HG03460 (cell line): ENCODE results near the gene FHAD1.
"Not testable (repeated sequence)": the region's sequence is repeated elsewhere in the genome, so short reads cannot be mapped to it uniquely, and the experiment has no call there.

ENCODE experiments used
- ATAC-seq: cut with Tn5 transposase; IDR thresholded peaks from one replicate; pipeline ENCODE4 v1.9.1; 2021; ENCODE audit not compliant: unreplicated experiment

FHAD1 gene

GRCh38 chr1:15275921-15276683, 29.1 kb downstream of the FHAD1 start:
- ATAC-seq: no peak

- ATAC-seq: no peak
These were observed 29.8 kb downstream of the FHAD1 start for GRCh38 chr1:15276691-15277446.

GRCh38 chr1:15277447-15277838, 30.4 kb downstream of the FHAD1 start:
- ATAC-seq: no peak

GRCh38 chr1:15277933-15278332, 30.9 kb downstream of the FHAD1 start:
- ATAC-seq: no peak

- no peak for ATAC-seq
These were observed 32.7 kb downstream of the FHAD1 start for GRCh38 chr1:15279576-15280230.

- no peak for ATAC-seq
These were observed 33.4 kb downstream of the FHAD1 start for GRCh38 chr1:15280416-15280815.

GRCh38 chr1:15282038-15282437, 35.0 kb downstream of the FHAD1 start:
- ATAC-seq: no peak

- ATAC-seq: no peak
These were observed 35.9 kb downstream of the FHAD1 start for GRCh38 chr1:15282810-15283474.

GRCh38 chr1:15283526-15283925, 36.5 kb downstream of the FHAD1 start:
- no peak for ATAC-seq

GRCh38 chr1:15286452-15286851, 39.4 kb downstream of the FHAD1 start:
- no peak for ATAC-seq

- ATAC-seq: no peak
These were observed 40.3 kb downstream of the FHAD1 start for GRCh38 chr1:15287035-15287979.

- no peak for ATAC-seq
These were observed 41.3 kb downstream of the FHAD1 start for GRCh38 chr1:15288173-15288926.

- ATAC-seq: no peak
These were observed 42.2 kb downstream of the FHAD1 start for GRCh38 chr1:15289251-15289651.

GRCh38 chr1:15290382-15290781, 43.4 kb downstream of the FHAD1 start:
- no peak for ATAC-seq

- ATAC-seq: no peak
These were observed 48.7 kb downstream of the FHAD1 start for GRCh38 chr1:15295696-15296095.

GRCh38 chr1:15296585-15297321, 49.7 kb downstream of the FHAD1 start:
- no peak for ATAC-seq

- not testable (repeated sequence) for ATAC-seq
These were observed 51.0 kb downstream of the FHAD1 start for GRCh38 chr1:15297975-15298374.

- ATAC-seq: no peak
These were observed 52.2 kb downstream of the FHAD1 start for GRCh38 chr1:15299179-15299578.

- ATAC-seq: no peak
These were observed 52.8 kb downstream of the FHAD1 start for GRCh38 chr1:15299806-15300205.
